NCI-H524 (cell line): ENCODE results near the gene AFF3.
A peak's percentile ranks its signal among the peaks of the same experiment; 100 is the strongest.

Experiments
- DNase-seq, 2 experiments: peaks; one replicate each; lab custom pipeline; 2025; lab: John Stamatoyannopoulos, UW

AFF3 gene

DNA sequence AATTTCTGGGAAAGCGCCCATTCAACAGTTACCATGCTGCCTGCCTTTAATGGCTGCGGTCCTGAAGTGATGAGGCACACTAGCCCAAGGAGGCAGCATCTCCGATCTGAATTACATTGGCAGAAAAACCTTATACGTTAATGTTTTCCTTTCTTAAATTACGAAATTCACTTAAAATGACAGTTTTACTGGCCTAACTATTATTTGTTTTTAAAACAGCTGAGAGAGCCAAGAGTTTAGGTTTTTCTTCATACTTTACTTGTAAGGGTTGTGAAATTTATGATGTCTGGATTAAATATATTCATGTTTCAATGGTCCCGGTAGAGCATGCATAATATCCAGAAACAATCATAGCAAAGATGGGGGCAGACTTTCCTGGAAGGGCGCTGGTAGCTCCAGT is 537.4 kb downstream of the AFF3 start:
- no peak for DNase-seq

DNA sequence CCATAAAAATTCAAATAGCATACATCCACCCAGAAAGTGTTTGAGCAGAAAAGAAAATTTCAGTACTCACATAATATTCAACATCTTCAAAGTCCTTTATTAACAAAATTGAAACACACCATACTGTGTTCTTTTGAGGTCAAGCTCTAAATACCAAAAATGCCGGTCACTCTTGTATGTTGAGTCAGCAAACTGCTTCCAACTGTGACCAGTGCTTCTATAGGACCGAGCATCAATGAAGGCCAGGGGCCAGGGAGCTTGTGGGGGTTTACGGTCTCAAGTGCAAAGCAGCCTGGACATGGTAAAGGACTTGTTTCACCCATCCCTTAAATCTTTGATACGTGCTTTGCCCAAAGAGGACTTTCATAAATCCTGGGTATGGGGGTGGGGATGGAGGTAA is 539.9 kb downstream of the AFF3 start:
- DNase-seq = no peak

DNA sequence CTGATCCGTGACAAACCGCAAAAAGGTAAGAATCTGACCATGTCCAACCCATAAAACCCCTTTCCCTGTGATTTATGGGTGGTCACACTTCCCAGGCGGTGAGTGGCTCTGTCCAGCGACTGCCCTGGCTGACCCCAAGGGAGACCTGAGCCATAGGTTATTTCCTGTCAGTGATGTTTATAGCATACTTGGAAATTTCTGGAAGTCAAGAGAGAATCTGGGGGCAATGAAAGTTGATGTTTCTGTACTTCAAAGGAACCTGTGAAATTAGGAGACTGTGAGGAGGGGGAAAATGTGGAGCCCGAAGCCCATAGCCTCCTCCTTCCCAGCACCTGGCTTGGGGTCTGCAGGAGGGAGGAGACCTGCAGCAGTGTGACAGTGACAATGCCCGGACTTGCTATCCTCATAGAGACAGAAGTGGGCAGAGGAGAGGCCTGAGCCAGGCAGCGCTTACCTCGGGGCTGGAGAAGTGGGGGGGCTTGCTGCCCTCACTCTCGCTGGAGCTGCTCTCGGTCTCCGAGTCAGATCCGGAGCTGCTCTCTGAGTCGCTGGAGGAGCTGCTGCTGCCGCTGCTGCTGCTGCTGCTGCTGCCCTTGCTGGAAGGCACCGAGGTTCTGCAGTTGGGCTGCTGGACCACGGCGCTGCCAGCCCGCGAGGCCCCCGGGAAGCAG is 541.3 kb downstream of the AFF3 start:
- peak in 1 of 2 experiments; percentile 10 for DNase-seq

DNA sequence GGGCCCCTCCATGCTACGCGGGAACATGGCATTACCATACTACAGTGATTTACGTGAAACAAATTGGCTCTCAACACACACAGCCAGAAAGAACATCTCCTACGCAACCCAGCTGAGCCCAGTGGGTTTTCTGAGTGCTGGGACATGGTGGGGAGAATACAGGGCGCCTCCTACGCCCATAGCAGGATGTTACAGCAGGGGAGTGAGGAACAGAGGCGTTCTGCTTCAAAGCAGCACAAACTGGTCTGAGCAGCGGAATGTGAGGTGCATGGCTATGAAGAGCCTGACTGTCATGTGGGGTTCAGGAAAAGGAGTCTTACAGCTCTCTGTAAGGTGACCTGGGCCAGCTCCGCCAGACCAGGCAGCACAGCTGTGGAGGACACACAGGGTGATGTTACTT is 543.9 kb downstream of the AFF3 start:
- DNase-seq = no peak

DNA sequence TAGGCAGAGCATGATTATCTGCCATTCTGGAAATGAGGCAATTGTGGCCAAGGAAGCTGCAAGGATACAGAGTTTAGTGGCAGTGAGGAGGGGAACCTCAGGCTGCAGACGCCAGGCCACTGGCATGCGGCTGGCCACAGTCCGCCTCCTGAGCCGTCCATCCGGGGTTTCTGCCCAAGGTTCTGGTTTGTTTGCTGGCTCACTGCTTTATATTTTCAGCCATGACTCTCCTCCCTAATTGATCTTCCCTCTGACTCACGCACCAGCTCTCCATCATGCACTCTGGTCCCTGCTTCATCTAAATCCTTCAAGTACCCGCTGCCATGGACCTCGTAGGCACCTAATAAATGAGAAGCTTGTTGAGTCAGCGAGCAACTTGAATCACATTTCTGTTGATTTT is 544.8 kb downstream of the AFF3 start:
- DNase-seq = no peak

DNA sequence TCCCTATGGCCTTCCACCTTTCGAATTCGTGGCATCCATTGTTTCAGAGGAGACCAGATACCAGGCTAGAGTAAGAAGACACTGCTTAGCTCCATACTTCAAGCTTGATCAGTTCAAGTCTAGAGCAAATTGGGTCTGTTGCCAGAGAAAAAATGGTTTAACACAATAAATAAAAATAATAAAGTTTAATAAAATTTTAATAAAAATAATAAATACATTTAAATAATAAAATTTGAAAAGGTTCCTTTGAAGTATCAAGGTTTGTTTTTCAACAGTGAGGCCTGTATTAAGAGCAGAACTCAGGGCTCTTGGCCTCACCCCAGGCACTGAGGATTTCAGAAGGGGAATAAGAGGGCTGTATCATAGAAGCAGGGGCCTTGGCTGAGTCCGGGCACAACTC is 547.0 kb downstream of the AFF3 start:
- no peak for DNase-seq

DNA sequence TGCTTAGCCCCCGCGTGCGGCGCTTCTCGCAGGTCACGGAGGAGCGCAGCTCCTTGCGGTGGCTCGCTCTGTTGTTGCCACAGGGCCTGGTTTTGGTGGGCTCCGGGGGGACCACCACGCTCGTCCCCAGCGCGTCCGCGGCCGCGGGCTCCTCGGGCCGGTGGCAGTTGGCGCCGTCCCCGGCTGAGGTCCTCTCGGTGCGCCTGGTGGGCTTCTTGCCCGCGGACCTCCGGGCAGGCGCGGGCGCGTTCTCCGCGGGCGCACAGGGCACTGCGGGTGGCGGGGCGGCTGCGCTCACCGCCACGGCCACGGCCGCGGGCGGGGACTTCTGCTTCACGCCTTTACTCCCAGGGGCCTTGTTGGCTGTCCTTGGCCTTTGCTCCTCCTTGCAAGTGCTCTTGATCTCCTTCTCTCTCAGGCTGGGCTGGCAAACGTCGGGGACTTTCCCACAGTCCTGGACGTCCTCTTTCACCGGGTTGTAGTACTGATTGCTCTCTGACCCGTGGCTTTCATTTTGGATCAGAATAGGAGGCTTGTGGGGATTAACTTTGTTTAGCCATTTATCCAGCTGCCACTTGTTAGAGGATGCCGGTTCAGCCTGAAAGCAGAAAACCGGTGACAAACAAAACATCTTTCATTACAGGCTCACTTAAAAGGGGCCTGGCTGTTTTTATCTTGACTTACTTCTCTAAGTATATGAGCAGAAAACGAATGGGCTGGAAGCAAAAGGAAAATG is 548.5 kb downstream of the AFF3 start:
- DNase-seq = no peak

DNA sequence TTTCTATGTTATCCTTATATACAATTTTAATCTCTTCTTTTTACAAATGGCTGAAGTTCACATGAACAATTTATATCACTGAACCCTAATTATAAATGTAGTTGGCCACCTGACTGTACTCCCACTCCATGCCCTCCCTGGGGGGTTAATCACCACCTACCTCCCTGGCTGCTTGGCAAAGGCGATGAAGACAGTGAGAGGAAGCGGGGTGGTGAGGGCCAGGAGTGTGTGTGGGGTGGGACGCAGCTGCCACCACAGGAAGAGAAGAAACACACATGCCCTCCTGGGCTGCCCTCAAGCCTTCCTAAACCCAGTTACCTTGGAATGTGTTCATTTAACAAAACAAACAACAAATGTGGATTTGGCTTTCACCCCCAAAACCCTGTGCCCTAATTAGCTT is 565.6 kb downstream of the AFF3 start:
- DNase-seq = no peak

DNA sequence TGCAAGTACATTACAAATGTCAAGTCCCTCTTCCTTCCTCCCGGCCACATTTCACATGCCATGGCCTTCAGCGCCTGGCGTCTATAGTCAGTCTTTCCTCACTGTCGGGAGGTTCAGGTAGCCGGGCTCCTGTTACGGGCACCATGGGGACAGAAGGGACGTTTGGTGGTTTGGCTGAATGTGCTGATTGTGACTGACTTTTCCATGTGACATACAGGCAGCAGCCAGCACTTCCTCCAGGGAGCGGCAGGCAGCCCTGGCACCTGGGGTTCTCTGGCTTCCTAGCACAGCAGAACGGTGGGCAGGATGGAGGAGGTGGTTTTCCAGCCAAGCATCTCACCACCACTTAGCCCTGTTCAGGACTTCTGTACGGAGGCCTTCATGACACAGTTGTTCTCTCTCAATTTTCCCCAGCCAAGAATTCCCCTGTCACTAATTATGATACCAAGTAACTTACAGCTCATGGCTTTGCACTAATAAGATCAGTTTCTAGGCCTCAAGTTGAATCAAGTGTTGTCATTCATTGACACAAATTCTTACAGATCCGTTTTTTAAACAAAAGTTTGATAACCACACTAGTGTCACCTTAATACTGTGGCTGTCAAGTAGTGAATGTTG is 568.6 kb downstream of the AFF3 start:
- no peak for DNase-seq

DNA sequence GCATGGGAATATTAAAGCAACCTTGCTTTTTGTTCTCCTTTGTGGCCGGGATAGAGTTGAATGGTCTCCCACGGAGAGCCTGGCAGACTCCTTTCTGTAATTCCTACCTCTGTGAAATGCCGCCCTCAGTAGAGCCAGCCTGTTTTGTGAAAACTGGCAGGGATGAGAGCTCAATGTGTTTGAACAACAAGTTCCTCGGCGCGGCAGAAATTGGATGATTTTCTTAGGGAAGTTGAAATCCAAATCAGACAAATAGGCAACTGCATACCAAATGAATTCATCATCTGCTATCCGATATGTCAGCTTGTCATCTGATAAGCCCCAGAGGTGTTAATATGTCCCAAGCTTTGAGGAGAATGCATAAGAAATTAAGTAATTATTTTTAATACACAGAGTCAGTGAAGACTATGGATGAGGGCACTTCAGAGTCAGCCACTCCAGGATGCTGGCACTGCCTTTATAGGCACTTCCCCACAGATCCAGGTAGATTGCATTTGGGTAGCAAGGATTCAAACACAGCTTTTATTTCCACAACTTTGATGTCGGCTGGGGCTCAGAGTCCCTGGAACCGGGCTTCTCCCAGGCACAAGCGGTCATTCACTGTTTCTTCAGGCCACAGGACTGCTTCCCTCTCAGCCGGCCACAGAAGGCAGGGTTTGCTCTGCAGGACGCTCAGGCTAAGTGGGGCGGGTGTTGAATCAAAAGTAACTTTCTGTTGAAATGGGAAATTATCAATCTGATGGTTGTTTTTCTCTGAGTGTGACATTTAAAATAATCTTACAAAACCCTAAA is 569.8 kb downstream of the AFF3 start:
- DNase-seq = peak; percentile 59 to 61

DNA sequence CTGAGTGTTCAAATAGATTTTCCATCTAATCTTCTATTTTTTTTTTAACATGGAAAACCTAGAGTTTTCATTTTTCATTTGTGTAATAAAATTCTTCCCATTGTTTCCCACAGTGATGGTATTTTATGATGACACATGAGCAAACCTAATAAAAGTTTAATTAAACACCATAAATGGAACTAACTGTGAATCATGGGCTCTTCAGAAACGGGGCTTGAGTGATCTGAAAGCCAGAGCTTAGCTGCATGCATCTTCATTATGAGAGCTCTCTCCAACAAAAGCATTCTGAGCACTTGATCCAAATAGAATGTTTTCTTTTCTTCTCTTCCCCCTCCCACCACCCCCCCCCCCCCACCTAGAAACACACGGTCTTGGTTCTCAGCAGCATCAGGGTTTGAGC is 570.4 kb downstream of the AFF3 start:
- peak in 1 of 2 experiments; percentile 28 for DNase-seq

DNA sequence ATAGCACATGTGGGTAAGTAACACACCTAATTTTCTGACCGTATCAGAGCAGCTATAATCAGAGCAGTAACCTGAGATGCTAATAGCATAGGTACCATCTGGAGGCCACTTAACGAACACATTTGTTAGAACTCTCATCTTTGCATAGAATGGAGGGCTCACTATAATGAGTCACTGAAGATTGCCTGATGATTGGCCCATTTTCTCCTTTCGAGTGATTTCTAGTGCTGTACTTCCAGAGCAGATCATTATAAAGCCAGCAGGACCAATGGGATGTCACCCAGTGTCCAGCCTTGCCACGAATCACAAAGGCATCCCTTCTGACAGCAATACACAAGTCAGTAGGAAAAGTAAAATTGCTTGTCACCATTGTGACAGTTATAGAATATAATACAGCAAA is 570.9 kb downstream of the AFF3 start:
- DNase-seq = peak; percentile 93 to 99

DNA sequence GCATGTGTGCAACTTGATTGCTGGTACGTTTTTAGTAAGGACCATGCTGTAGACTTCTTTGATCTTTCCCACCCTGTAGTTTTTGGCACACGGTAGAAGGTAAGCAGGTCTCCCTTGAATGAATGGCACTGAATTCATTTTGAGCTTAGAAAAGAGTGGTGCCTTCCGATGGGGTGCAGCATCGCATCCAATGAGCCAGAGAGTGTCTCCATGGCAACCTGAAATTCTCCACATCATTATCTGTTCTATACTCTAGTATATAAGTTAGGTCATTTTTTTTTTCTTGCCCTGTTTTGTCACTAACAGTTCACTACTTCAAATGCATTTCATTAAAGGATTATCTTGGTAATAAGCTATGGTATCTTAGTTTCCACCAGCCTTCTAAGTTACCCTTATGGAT is 571.4 kb downstream of the AFF3 start:
- peak in 1 of 2 experiments; percentile 58 for DNase-seq

DNA sequence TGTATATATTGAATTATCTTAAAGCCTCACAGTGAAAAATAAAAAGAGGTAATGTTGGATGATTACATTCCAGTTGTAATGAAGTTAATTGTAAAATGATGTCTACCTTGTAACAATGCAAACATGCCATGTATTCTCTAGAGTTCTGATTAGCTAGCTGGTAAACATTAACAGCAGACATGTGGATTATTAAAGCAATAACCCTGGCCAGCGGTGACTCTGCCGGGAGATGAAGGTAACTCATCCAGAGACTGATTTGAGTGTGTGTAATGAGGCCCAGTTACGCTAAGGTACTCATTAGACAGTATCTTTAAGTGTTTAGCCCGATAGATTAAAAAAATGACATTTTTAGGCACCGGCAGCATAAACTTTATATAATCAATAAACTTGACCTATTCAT is 573.0 kb downstream of the AFF3 start:
- DNase-seq = no peak

DNA sequence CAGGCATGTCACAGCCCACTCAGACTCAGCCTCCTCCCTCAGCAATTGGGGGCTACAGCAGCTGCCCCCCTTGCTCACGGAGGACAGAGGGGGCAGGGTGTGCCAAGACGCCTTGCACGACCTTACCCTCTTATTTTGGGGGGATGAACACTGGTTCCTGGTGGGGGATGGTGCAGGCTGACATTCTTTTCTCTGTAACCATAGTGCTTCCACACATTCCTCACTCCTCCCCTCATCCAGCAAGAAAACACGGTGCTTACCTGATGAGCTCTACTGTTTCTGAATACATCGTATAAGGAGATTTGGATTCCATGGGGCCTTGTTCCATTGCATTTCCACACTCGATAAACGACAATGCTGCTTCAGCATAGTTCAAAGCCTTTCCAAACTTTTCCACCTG is 577.2 kb downstream of the AFF3 start:
- no peak for DNase-seq

DNA sequence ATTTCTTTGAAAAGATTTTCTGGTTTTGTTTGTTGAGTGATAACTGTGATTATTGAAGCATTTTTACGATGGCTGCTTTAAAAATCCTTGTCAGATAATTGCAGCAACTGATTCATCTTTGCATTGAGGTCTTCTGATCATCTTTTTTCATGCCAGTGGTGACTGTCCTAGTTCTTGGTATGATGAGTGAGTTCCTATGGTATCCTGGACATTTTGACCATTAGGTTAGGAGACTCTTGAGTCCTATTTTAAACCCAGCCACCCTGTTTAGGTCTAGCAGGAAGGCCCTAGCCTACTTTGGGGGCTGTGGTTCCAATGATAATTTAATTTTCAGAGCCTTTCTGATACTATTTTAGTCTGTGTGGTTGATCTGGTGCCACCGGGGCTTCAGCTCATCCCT is 579.9 kb downstream of the AFF3 start:
- DNase-seq = no peak

DNA sequence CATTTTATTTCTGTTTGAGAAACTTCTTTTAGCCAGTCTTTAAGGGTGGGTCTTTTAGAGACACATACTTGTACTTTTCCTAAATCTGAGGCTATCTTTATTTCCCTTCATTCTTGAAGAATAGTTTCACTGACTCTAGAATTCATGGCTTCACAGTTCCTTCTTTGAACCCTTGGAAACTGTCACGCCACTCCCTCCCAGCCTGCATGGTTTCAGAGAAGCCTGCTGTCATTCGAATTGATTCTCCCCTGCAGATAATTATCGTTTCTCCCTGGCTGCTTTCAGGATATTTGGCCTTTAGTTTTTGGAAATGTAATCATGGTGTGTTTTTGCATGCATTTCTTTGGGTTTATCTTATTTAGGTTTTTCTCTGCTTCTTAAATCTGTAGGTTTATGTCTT is 580.6 kb downstream of the AFF3 start:
- DNase-seq = no peak

DNA sequence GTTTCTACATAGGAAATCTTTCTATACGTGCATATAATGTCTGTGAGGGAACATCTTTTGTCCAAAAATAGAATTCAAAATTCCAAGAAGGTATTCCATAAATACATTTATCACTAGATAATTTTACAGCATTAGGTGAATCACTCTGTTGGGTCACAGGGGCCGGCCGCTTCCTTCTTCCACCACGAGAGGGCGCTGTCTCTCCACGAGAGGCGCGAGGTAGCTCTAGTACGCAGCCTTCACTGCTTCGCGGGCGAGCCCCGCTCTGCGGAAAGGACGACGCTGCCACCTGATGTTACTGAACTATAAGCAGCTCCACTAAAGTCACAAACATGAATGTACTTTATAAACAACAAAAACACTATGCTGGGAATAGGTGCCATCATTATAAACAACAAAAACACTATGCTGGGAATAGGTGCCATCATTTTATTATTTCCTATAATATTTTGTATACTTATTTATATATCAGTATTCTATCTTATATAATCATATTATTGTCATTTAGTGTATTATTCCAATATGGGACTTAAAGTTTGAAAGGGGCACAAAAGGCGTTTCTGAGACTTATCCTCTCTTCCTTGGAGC is 583.2 kb downstream of the AFF3 start:
- peak; percentile 57 to 78 for DNase-seq

DNA sequence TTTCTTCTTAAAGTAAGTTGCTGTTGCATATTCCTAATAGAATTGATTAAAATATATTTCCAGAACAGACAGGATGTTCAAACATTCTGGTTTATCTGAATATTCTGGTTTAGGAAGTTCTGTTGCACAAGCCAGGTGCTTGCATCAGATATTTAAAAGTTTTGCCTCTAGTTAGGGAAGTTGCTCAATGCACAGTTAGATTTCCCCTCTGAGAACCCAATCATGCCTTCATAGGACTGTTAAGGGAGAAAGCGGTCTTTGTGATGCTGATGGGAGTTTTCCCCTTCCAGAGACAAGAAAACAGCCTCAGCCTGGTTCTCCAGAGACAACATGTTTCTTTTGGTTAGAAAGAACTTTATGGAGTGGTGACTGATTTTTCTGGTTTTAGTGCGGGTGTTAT is 587.0 kb downstream of the AFF3 start:
- no peak for DNase-seq

DNA sequence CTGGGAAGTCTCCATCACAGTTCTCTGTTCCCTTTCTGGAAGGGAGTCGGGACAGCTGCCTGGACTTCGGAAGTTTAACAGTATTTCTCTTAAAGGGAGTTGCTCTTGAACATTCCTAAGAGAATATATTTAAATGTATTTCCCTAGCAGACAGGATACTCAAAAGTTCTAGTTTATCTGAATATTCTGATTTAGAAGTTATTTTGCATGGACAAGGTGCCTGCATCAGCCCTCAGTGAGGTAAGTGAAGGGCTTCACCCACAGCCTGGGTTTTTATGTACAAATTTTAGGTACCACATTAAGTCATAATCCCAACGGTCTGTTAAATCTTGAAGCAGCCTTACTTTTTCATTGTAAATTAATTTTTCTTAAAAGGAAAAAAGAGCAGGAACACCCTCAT is 587.5 kb downstream of the AFF3 start:
- DNase-seq = no peak

DNA sequence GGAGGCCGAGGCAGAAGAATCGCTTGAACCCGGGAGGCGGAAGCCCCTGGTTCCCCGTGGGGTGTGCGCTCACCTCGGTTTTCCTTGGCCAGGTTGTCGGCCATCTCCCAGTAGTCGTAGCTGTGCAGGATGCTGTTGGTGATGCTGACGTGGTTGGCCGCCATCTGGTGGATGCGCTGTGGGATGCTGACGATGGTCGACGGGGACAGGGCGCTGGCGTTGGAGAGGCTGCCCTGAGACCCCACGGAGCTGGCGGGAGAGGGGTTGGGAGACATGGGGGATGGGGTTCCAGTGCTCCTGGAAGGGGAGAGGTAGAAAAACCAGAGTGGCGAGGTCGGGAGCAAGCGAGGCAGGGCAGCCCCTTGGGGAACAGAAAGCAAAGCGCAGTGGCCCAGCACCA is 588.2 kb downstream of the AFF3 start:
- DNase-seq = no peak

DNA sequence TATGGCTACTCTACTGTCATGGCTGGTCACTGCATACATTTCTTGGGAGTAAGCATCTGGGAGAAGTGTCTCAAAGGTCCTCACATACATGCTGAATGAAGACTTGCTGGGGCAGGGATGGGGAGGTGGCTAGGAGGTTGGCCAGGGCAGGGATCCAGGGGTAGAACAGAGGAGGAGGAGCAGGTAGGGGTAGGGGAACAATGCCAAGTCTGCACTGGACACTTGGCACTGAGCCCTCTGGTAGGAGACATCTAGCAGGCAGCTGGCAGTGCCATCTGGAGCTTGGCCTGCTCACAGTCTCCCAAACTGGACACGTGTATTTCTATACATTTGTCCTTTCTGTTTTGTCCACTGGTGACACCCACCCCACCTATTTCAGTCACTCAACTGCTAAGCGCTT is 589.9 kb downstream of the AFF3 start:
- DNase-seq = peak in 1 of 2 experiments; percentile 15
